K562 (cell line): ENCODE results near the gene FILIP1L. TPM values are rescaled to one million over a fixed set of nuclear protein-coding genes. Genes with fewer than 3 reads are reported as not detected.

Source experiments
- HMGN3 ChIP-seq: IDR thresholded peaks from 2 replicates; pipeline ENCODE4 v1.6.1; 2011; ENCODE audit warnings: borderline replicate concordance, low read depth, mild to moderate bottlenecking, mixed read lengths, low read length; ENCODE audit not compliant: insufficient read length; ENCODE audit errors: extremely low read depth
- PRDM10 ChIP-seq: fragments of 450-650 bp; IDR thresholded peaks from 2 replicates; pipeline ENCODE4 v1.6.1; 2018; ENCODE audit not compliant: partially characterized antibody
- ZNF384 ChIP-seq: IDR thresholded peaks from 2 replicates; pipeline ENCODE4 v1.6.1; 2012; ENCODE audit warnings: low read depth, low read length, improper control_type of control experiment
- polyA plus RNA-seq, 8 experiments: library from polyadenylated mRNA; depleted of rRNA in 4 of 8; stranded (reverse) in 5 of 8; unstranded in 3 of 8; fragments of >200 nt; fragmentation: Nextera tagmentation in 2 of 8; fragmentation: Illumina TruSeq in 1 of 8; extraction: Ambion mirVana in 2 of 8; extraction: Trizol in 1 of 8; gene quantifications; 2 replicates each; pipeline versions ENCODE4 v1.2.1 to v1.2.3, GENCODE V29; 2011 to 2014; ENCODE audit warnings: inconsistent platforms in 1 of 8, missing spikeins in 1 of 8
- total RNA-seq, 7 experiments: library from RNA; depleted of rRNA in 6 of 7; stranded (reverse); fragments of >200 nt in 6 of 7; fragmentation: Illumina TruSeq in 2 of 7; extraction: Trizol in 2 of 7; gene quantifications; 2 replicates each; pipeline versions ENCODE4 v1.2.1 to v1.2.3, GENCODE V29; 2011 to 2021; ENCODE audit warnings: low replicate concordance in 1 of 7
- TF ChIP-seq, protein P1 (sequence below): IDR thresholded peaks from 3 replicates; pipeline ENCODE4 v1.6.1; 2011; ENCODE audit warnings: borderline replicate concordance, mild to moderate bottlenecking; ENCODE audit not compliant: insufficient read length, insufficient read depth

Gene FILIP1L
- total and polyA plus RNA-seq, 9 of the 15 experiments (the other 6 are each of a cell fraction or from before 2014, with no cell fraction given) = 0.50 to 2.1 (median 1.1) TPM

- TF ChIP-seq PRDM10 (peak; percentile 33), ZNF384 (peak; percentile 80), HMGN3 (no peak)
- TF ChIP-seq, protein P1, sequence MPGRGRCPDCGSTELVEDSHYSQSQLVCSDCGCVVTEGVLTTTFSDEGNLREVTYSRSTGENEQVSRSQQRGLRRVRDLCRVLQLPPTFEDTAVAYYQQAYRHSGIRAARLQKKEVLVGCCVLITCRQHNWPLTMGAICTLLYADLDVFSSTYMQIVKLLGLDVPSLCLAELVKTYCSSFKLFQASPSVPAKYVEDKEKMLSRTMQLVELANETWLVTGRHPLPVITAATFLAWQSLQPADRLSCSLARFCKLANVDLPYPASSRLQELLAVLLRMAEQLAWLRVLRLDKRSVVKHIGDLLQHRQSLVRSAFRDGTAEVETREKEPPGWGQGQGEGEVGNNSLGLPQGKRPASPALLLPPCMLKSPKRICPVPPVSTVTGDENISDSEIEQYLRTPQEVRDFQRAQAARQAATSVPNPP = no peak
- TF ChIP-seq, all 486 proteins: peak for 8
Measured at GRCh38 chr3:99823723-99824711, 290.3 kb downstream of the FILIP1L start (continued).
